Embryonic facial prominence (tissue), 1 donor: ENCODE measurements around the gene ARL8A.
"Not testable (repeated sequence)": the region's sequence is repeated elsewhere in the genome, so short reads cannot be mapped to it uniquely, and the experiment has no call there.

Experiments
- DNase-seq: peaks from one replicate; pipeline ENCODE4 v3.0.0-alpha.2; 2016; ENCODE audit errors: extremely low spot score

Gene ARL8A

GRCh38 chr1:202144402-202145067, at the start of gene ARL8A:
ARL8A (minus strand) TSS chr1:202144737; CDS start chr1:202144572, 165 bp downstream.
- DNase-seq: no peak

- DNase-seq: no peak
These were observed 49.8 kb upstream of the ARL8A start for GRCh38 chr1:202194328-202194648.

- no peak for DNase-seq
These were observed 49.2 kb upstream of the ARL8A start, which contains the start of gene LGR6 for GRCh38 chr1:202193614-202194327. LGR6 (plus strand) TSS chr1:202193799; CDS start chr1:202193990, 191 bp downstream.

GRCh38 chr1:202192770-202193613, 48.5 kb upstream of the ARL8A start:
- no peak for DNase-seq

- not testable (repeated sequence) for DNase-seq
These were observed 46.9 kb upstream of the ARL8A start for GRCh38 chr1:202191391-202191790.

GRCh38 chr1:202189918-202190715, 45.6 kb upstream of the ARL8A start:
- no peak for DNase-seq

- no peak for DNase-seq
These were observed 44.7 kb upstream of the ARL8A start for GRCh38 chr1:202189001-202189790.

GRCh38 chr1:202187697-202188407, 43.3 kb upstream of the ARL8A start:
- DNase-seq: no peak

- DNase-seq: no peak
These were observed 42.6 kb upstream of the ARL8A start for GRCh38 chr1:202187041-202187671.

GRCh38 chr1:202186327-202186726, 41.8 kb upstream of the ARL8A start:
- DNase-seq: no peak

- DNase-seq: no peak
These were observed 40.4 kb upstream of the ARL8A start for GRCh38 chr1:202184750-202185460.

GRCh38 chr1:202182040-202182877, 37.7 kb upstream of the ARL8A start:
- DNase-seq: no peak

GRCh38 chr1:202181586-202181985, 37.0 kb upstream of the ARL8A start:
- DNase-seq: no peak

- not testable (repeated sequence) for DNase-seq
These were observed 36.2 kb upstream of the ARL8A start for GRCh38 chr1:202180751-202181139.

GRCh38 chr1:202179828-202180750, 35.6 kb upstream of the ARL8A start:
- no peak for DNase-seq

GRCh38 chr1:202176949-202177927, 32.7 kb upstream of the ARL8A start:
- no peak for DNase-seq
